SKM-1 (cell line): ENCODE measurements around the gene ST6GAL2.

Source experiments
- DNase-seq: peaks from one replicate; lab custom pipeline; 2025; ENCODE audit not compliant: unreplicated experiment; lab: John Stamatoyannopoulos, UW

Gene ST6GAL2

DNA sequence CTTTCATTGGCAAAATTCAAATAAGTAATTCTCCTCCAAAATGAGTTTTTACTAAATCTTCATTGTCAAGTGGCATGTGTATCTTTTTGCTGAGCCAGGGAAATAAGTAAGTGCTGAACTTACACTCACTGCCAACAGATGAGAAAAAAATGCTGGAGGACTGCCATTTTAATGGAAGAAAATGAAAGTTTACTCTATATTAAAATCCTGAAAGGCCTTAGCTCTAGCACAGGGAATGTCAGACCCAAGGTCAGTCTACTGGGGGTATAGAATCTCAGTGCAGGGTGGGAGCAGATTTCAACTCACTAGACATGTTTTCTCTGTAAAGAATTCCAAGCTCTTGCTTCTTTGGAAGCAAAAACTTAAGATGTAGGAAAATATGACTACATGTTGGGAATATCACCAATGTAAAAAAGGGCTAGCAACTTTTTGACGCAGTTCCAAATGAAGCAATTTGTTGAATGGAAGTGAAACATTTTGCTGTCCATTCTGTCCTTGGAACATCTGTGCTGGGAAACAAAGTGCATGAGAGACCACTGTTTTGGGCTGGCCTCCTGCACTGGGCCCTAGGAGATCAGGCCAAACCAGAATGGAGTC, 127.0 kb downstream of the ST6GAL2 start:
- DNase-seq = no peak
